GM18498 (cell line): Measurements from ENCODE around the gene S100A8.
"Not testable (repeated sequence)": the region's sequence is repeated elsewhere in the genome, so short reads cannot be mapped to it uniquely, and the experiment has no call there.

ENCODE experiments used
- ATAC-seq: cut with Tn5 transposase; IDR thresholded peaks from one replicate; pipeline ENCODE4 v1.9.1; 2021; ENCODE audit warnings: mild to moderate bottlenecking, moderate library complexity; ENCODE audit not compliant: unreplicated experiment

The S100A8 gene

GRCh38 chr1:153390938-153391710 is at the start of gene S100A8:
TSS of gene S100A8 (minus strand) at chr1:153391073. CDS start at chr1:153390535, 538 bp downstream.
- ATAC-seq: no peak

DNA sequence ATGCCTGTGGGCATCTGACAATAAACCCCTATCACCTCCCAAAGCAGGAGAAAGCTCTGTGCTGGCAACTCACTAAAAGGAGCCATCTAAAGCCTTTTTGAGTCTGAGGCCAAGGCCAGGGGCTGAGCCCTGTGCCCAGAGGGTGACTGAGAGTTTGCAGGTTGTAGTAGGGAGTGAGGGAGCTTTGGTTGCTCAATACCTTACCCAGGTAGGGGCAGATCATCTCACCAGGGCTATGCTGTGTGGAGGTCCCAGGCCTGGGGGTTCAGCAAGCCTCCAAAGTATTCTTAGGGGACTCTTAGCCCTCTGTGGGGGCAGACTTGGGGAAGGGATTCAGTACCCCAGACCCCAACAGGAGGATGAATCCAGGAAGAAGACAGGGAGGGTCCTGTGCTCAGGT is 48.4 kb upstream of the S100A8 start:
- no peak for ATAC-seq

- no peak for ATAC-seq
Observed at GRCh38 chr1:153438599-153438998, 47.7 kb upstream of the S100A8 start.

- no peak for ATAC-seq
Observed at GRCh38 chr1:153437236-153437635, 46.4 kb upstream of the S100A8 start.

- no peak for ATAC-seq
Observed at GRCh38 chr1:153434746-153435455, 44.0 kb upstream of the S100A8 start.

GRCh38 chr1:153432874-153433681 is 42.2 kb upstream of the S100A8 start:
- no peak for ATAC-seq

DNA sequence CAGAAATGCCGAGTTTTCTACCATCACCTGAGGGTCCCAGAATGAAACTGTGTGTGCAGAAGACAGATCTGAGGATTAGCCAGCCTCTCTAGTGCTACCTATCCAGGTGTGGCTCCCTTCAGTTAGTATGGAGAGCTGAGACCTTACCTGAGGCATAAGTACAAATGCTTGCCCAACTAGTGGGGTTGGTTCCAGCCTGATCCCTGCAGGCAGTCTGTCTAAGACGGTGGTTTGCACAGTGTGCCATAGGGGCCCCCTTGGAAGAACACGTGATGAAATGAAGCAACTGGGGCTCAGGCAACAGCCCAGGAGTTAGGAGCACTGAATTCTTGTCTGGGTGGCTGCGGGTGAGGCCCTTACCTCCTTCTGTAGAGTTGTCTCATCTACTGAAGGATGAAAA is 41.1 kb upstream of the S100A8 start:
- no peak for ATAC-seq

- ATAC-seq: no peak
Observed at GRCh38 chr1:153431427-153431826, 40.6 kb upstream of the S100A8 start.

GRCh38 chr1:153431002-153431401 is 40.1 kb upstream of the S100A8 start:
- ATAC-seq: no peak

GRCh38 chr1:153430561-153430960 is 39.7 kb upstream of the S100A8 start:
- no peak for ATAC-seq

DNA sequence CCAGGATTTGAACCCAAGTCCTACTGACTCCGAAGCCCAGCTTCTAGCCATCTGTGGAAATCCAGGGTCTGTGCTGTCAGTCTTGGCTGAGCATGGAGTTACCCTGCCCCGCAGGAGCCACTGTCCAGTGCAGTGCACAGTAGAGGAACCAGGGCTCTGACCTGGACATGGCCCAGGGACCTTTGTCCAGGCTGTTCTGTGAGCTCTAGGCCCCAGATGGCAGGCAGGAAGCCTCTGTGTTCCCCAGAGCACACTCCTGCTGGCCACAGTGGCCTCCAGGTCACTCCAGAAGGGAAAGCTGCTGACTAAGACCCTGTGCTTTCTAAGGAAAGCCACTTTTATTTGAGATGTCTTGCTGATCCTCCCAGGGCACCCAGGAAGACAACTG is 39.3 kb upstream of the S100A8 start:
- ATAC-seq: no peak

- no peak for ATAC-seq
Observed at GRCh38 chr1:153429266-153430165, 38.6 kb upstream of the S100A8 start.

GRCh38 chr1:153428791-153429190 is 37.9 kb upstream of the S100A8 start:
- no peak for ATAC-seq

GRCh38 chr1:153428073-153428638 is 37.3 kb upstream of the S100A8 start:
- no peak for ATAC-seq

DNA sequence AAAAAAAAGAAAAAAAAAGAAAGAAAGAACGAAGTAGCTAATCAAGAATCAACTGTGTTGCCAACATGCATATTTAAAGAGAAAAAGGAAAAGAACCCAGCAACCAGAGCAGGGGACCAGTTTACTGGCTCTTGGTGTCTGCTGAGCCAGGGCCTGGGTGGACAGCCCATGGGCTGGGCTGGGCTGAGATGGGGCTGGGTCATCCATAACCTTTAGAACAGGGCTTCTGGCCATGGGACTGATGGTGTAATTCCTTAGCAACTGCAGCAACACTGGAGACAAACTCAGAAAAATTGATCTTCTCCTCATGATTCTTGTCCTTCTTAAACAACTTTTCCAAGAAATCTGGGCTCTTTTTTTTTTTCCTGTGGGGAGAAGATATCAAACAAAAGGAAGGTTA is 35.9 kb upstream of the S100A8 start:
- ATAC-seq: no peak

DNA sequence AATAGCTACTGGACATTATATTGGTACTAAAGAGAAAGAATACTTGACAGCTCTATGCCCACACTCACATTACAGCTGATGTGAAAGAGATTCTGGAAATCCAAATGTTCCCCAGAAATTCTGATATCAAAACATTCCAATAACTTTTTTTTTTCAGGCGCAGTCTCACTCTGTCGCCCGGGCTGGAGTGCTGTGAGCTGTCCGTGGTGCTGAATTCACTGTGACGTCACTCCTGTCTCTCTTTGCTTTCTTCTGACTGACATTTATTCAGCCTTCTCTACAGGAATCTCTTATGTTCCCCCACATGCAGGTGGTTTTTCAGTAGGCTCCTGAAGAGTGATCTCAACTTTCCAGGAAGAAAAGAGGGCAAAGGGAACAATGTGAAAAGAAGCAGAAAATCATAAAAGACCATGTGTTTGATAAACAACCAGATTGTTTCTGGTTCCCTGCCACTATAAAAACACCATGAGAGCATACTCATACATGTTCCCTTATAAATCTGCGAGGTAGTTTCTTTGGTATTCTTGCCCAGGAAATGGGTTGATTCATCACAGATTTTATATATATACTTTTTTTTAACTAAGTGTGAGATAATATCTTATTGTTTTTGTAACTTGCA is 31.7 kb upstream of the S100A8 start:
- ATAC-seq: no peak

GRCh38 chr1:153420306-153420705 is 29.4 kb upstream of the S100A8 start:
- ATAC-seq: no peak

DNA sequence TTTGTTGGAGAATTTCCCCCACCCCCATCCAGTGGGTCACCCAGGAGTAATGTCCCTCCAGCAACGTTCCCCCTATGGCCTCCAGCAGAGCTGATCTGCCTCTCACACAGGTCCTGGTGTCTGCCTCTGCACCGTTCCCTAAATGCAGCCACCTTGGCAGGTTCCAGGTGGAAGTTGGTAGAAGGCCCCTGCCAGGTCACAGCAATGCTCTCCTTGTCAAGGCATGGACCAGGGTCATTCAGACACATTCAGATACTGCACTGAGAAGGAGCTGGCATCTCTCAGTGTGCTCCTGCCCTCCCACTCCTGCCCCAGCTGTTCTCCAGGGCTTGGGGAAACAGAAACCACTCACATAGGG is 28.5 kb upstream of the S100A8 start:
- not testable (repeated sequence) for ATAC-seq

- ATAC-seq: not testable (repeated sequence)
Observed at GRCh38 chr1:153418758-153419435, 28.0 kb upstream of the S100A8 start.
